Endometrial microvascular endothelial cells (primary cell): ENCODE measurements around the gene GP1BB. TPM values are rescaled to one million over a fixed set of nuclear protein-coding genes. Genes with fewer than 3 reads are reported as not detected.

Source experiments
- in situ Hi-C: cut with HindIII; loops from 2 replicates; pipeline ENCODE4 v1.10.0; 2017; ENCODE audit warnings: low sequenced_read_pairs, low pct_unique_long_range_greater_than_20kb; ENCODE audit errors: inconsistent ontology term
- total RNA-seq: library from RNA; depleted of rRNA; stranded (reverse); fragments of >200 nt; gene quantifications from one replicate; pipeline ENCODE4 v1.2.3, GENCODE V29; 2015; ENCODE audit errors: inconsistent ontology term

The GP1BB gene
- total RNA-seq, 1 donor from 2014 or later, result not detected

GRCh38 chr22:19710020-19710768, 13.1 kb upstream of the GP1BB start:
- in situ Hi-C loops, result no loop called here

- in situ Hi-C loops, result no loop called here
These were observed 12.6 kb upstream of the GP1BB start for GRCh38 chr22:19710769-19711106.

DNA sequence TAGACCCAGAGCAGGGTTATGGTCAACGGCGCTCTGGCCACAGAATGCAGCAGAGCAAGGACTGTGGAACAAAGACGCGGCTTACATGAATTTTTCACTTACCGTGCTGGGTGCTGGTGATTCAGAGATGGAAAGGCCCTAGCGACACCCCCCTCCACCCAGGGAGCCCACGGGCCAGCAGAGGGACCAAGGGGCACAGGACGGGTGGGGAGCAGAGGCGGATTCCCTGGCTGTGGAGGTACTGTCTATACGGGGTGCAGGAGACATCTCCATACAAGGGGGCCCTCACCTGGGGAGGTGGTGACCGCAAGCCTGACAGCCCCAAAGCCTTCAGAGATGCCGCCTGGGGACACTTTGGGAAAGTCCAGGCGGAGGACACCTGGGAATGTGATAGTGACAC, 10.1 kb upstream of the GP1BB start:
- in situ Hi-C loops, result no loop called here

- in situ Hi-C loops, result no loop called here
These were observed 9.6 kb upstream of the GP1BB start for GRCh38 chr22:19713650-19714311.

GRCh38 chr22:19714312-19715187, 8.8 kb upstream of the GP1BB start, which contains the start of gene SEPTIN5:
Gene SEPTIN5, plus strand, starts transcription at chr22:19714503. Its CDS starts 86 bp downstream, at chr22:19714589.
- in situ Hi-C loops, result no loop called here

- in situ Hi-C loops, result no loop called here
These were observed 8.0 kb upstream of the GP1BB start for GRCh38 chr22:19715188-19715930.

DNA sequence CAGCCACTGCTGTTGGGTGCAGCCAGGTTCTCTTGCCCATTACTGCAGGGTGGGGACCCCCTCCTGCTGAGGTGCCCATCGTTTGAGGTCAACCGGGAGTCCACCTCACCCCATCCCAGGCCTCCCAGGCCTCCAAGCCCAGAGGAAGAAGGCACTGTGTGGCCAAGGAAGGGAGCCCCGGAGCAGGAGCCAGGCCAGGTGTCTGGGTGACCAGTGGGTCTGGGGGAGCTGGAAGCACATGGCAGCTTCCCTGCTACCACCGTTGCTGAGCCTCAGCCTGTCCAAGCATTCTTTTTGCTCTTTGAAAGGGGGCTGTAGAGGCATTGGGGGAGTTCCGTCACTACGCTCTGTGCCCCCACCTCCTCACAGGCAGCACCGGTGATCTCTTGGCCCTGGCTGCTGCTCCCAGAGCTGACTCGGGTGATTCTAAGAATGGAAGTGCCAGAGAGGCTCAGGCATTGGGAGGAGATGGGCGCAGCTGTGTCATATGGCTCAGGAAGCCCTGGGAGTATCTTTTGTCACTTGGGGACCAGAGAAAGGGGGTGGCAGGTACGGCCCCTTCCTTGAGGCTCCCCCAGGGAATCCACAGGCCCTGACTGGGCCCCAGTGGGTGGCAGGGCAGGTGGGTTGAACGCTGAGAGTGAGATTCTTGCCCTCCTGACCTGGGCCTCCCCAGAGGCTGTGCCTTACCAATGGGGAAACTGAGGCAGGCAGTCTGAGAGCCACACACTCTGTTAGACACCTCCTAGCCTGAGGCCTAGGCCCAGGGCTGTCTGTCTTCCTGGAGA, 7.1 kb upstream of the GP1BB start:
- in situ Hi-C loops, result no loop called here

GRCh38 chr22:19716829-19717105, 6.6 kb upstream of the GP1BB start:
- in situ Hi-C loops, result no loop called here

- in situ Hi-C loops, result no loop called here
These were observed 6.2 kb upstream of the GP1BB start for GRCh38 chr22:19717181-19717580.

- in situ Hi-C loops, result no loop called here
These were observed 5.5 kb upstream of the GP1BB start for GRCh38 chr22:19717691-19718455.

DNA sequence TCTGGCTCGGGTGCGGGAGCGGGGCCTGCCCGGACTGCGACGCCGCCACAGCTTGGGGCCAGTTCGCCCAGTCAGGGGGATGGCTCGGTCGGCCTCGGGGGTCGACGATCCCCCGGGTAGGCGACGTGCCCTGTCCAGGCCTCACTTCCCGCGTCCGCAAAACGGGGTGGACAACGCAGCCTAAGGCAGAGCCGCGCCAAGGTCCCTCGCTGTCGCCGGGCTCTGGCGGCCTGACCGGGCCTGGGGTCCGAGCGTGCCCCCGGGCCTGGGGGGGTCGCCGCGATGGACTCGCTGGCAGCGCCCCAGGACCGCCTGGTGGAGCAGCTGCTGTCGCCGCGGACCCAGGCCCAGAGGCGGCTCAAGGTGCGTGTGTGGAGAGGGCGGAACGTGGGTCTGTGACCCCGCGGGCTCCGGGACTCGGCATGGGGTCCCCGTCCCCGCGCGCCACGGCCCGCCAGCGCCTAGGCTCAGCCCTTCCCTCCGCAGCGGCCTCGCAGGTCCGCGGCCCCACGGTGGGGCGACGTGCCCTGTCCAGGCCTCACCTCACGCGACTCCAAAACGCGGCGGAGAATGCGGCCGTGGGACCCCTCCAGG, 4.8 kb upstream of the GP1BB start:
- in situ Hi-C loops, result no loop called here

DNA sequence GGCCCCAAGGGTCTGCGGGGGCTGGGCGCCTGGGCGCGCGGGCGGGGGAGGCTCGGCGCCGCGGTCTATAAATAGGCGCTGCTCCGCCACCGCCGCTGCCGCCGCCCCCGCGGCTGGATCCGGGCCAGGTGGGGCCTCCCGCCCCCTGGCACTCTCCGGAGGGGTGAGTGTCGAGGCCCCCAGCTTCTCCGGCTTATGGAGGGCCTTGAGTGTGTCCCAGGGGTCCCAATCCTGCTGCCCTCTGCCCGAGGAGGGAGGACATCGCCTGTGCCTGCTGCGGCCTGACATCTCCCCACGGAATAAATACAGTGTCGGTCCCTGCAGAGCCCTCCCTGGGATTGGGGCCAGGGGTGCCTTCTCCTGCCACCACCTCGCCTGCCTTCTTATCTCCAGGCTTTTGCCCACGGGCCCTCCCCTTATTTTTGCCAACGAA, 4.3 kb upstream of the GP1BB start:
- in situ Hi-C loops, result no loop called here

GRCh38 chr22:19719488-19720021, 3.8 kb upstream of the GP1BB start:
- in situ Hi-C loops, result no loop called here

- in situ Hi-C loops, result no loop called here
These were observed 3.0 kb upstream of the GP1BB start for GRCh38 chr22:19720150-19720827.

GRCh38 chr22:19720999-19721329, 2.4 kb upstream of the GP1BB start:
- in situ Hi-C loops, result no loop called here

GRCh38 chr22:19721330-19722177, 1.8 kb upstream of the GP1BB start:
- in situ Hi-C loops, result no loop called here
